ENCODE results near the gene C2CD4D.

DNA sequence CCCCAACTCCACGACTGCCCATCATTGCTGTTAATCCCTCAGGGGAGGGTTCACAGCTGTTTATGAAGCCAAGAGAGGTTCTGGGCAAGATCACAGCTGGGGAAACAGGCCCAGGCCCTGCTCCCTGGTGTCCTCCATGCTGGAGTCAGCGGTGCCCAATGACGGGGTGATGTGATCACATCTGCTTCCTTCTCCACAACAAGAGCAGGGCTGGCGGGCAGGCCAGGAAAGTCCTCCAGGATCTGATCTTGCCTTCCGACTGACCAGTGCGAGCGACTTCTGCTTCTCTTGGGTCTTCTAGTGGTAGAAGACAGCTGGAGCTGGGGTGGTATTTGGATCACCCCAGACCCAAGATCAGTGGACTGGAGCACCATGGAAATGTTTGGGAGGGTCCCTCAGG is 33.5 kb downstream of the C2CD4D start:
- TF ChIP-seq, protein P1, sequence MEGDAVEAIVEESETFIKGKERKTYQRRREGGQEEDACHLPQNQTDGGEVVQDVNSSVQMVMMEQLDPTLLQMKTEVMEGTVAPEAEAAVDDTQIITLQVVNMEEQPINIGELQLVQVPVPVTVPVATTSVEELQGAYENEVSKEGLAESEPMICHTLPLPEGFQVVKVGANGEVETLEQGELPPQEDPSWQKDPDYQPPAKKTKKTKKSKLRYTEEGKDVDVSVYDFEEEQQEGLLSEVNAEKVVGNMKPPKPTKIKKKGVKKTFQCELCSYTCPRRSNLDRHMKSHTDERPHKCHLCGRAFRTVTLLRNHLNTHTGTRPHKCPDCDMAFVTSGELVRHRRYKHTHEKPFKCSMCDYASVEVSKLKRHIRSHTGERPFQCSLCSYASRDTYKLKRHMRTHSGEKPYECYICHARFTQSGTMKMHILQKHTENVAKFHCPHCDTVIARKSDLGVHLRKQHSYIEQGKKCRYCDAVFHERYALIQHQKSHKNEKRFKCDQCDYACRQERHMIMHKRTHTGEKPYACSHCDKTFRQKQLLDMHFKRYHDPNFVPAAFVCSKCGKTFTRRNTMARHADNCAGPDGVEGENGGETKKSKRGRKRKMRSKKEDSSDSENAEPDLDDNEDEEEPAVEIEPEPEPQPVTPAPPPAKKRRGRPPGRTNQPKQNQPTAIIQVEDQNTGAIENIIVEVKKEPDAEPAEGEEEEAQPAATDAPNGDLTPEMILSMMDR (IDR thresholded peaks at IDR 0.05), result no peak
- TF ChIP-seq EZH2 (IDR thresholded peaks at IDR 0.05) (no peak), EZH2phosphoT487 (IDR thresholded peaks at IDR 0.05) (no peak)
